Measurements from ENCODE around the gene RPS6KL1. TPM values are rescaled to one million over a fixed set of nuclear protein-coding genes. Genes with fewer than 3 reads are reported as not detected.

RPS6KL1 gene
- polyA plus RNA-seq (ENCODE audit: insufficient read length in 3 of 3): 1 to 10 TPM in 2 of 3 donors, under 1 TPM in 1; 0.74 to 1.6 (median 1.1) TPM

GRCh38 chr14:74922752-74923401 lies at the start of gene RPS6KL1:
Gene RPS6KL1, minus strand, starts transcription at chr14:74923260. Its CDS starts 1,719 bp downstream, at chr14:74921541.
- DNase-seq (ENCODE audit: low read depth in 3 of 3, low spot score in 2 of 3): peak in 1 of 3 donors; percentile 72

- DNase-seq (ENCODE audit: low read depth in 3 of 3, low spot score in 2 of 3): no peak
Measured at GRCh38 chr14:74968811-74969210, 45.8 kb upstream of the RPS6KL1 start.

GRCh38 chr14:74965486-74966153 lies 42.6 kb upstream of the RPS6KL1 start:
- DNase-seq (ENCODE audit: low read depth in 3 of 3, low spot score in 2 of 3): no peak

- no peak for DNase-seq (ENCODE audit: low read depth in 3 of 3, low spot score in 2 of 3)
Measured at GRCh38 chr14:74964787-74965485, 41.9 kb upstream of the RPS6KL1 start.

- no peak for DNase-seq (ENCODE audit: low read depth in 3 of 3, low spot score in 2 of 3)
Measured at GRCh38 chr14:74963705-74964271, 40.7 kb upstream of the RPS6KL1 start.

GRCh38 chr14:74963178-74963704 lies 40.2 kb upstream of the RPS6KL1 start:
- no peak for DNase-seq (ENCODE audit: low read depth in 3 of 3, low spot score in 2 of 3)

GRCh38 chr14:74962493-74962892 lies 39.4 kb upstream of the RPS6KL1 start:
- no peak for DNase-seq (ENCODE audit: low read depth in 3 of 3, low spot score in 2 of 3)

GRCh38 chr14:74962046-74962445 lies 39.0 kb upstream of the RPS6KL1 start:
- no peak for DNase-seq (ENCODE audit: low read depth in 3 of 3, low spot score in 2 of 3)

- no peak for DNase-seq (ENCODE audit: low read depth in 3 of 3, low spot score in 2 of 3)
Measured at GRCh38 chr14:74961238-74961911, 38.3 kb upstream of the RPS6KL1 start.

GRCh38 chr14:74960736-74961135 lies 37.7 kb upstream of the RPS6KL1 start:
- DNase-seq (ENCODE audit: low read depth in 3 of 3, low spot score in 2 of 3): no peak

- DNase-seq (ENCODE audit: low read depth in 3 of 3, low spot score in 2 of 3): no peak
Measured at GRCh38 chr14:74959596-74960180, 36.6 kb upstream of the RPS6KL1 start.

- no peak for DNase-seq (ENCODE audit: low read depth in 3 of 3, low spot score in 2 of 3)
Measured at GRCh38 chr14:74956280-74957072, 33.4 kb upstream of the RPS6KL1 start.

- no peak for DNase-seq (ENCODE audit: low read depth in 3 of 3, low spot score in 2 of 3)
Measured at GRCh38 chr14:74956027-74956279, 32.9 kb upstream of the RPS6KL1 start.

GRCh38 chr14:74955229-74956026 lies 32.4 kb upstream of the RPS6KL1 start, which contains the start of gene PGF:
Gene PGF, minus strand, starts transcription at chr14:74955597. Its CDS starts 355 bp downstream, at chr14:74955242.
- DNase-seq (ENCODE audit: low read depth in 3 of 3, low spot score in 2 of 3): no peak

GRCh38 chr14:74954947-74955228 lies 31.8 kb upstream of the RPS6KL1 start:
- DNase-seq (ENCODE audit: low read depth in 3 of 3, low spot score in 2 of 3): no peak

- DNase-seq (ENCODE audit: low read depth in 3 of 3, low spot score in 2 of 3): no peak
Measured at GRCh38 chr14:74954232-74954946, 31.3 kb upstream of the RPS6KL1 start.

GRCh38 chr14:74953686-74954085 lies 30.6 kb upstream of the RPS6KL1 start:
- DNase-seq (ENCODE audit: low read depth in 3 of 3, low spot score in 2 of 3): no peak
